Stimulated activated CD8-positive, alpha-beta memory T cell treated with anti-CD3 and anti-CD28 coated beads, Interleukin-4, amount 100 ng/mL, for 48 hours (primary cell): ENCODE measurements around the gene PRSS56.

Experiments
- DNase-seq: peaks from one replicate; pipeline ENCODE4 v3.0.0-alpha.2; 2020

Gene PRSS56

GRCh38 chr2:232574674-232575403 lies 54.7 kb downstream of the PRSS56 start:
- no peak for DNase-seq
